Mammary epithelial cell (primary cell): ENCODE results near the gene GLIPR2.

Source experiments
- CTCF ChIP-seq, 2 donors: IDR thresholded peaks in 1 of 2; conservative IDR thresholded peaks in 1 of 2; 2 replicates each; pipeline ENCODE4 v1.5.1; 2011 to 2012; ENCODE audit warnings: inconsistent platforms in 2 of 2, low read length in 2 of 2, mild to moderate bottlenecking in 2 of 2, control low read depth in 1 of 2, low read depth in 1 of 2; ENCODE audit not compliant: insufficient read depth in 1 of 2; ENCODE audit errors: extremely low read depth in 1 of 2
- EZH2 ChIP-seq: IDR thresholded peaks from 2 replicates; pipeline ENCODE4 v1.6.1; 2012; ENCODE audit warnings: low read length, inconsistent platforms, borderline replicate concordance

- TF ChIP-seq EZH2 (no peak), CTCF (conservative IDR thresholded peaks at IDR 0.05 in 1 of 2, IDR thresholded peaks at IDR 0.05 in 1 of 2; ENCODE audit: extremely low read depth in 1 of 2, insufficient read depth in 1 of 2, low read depth in 1 of 2, low read length in 2 of 2) (no peak)
These were observed 8.0 kb downstream of the GLIPR2 start for GRCh38 chr9:36144309-36145232.
